Testis (tissue), 2 donors: ENCODE results near the gene CPNE4.

Source experiments
- CTCF ChIP-seq, 3 experiments: fragments of 450-650 bp in 2 of 3; fragments of 200-600 bp in 1 of 3; sonication (generic) in 1 of 3; IDR thresholded peaks; one replicate each; pipeline ENCODE4 v1.5.1; 2016 to 2019; ENCODE audit warnings: antibody characterized with exemption in 3 of 3, mild to moderate bottlenecking in 2 of 3, moderate library complexity in 1 of 3
- POLR2A ChIP-seq: fragments of 450-650 bp; IDR thresholded peaks from one replicate; pipeline ENCODE4 v1.6.1; 2017; ENCODE audit warnings: antibody characterized with exemption, mild to moderate bottlenecking, moderate library complexity

- TF ChIP-seq CTCF (IDR thresholded peaks at IDR 0.05) (no peak), POLR2A (no peak)
Observed at GRCh38 chr3:132003685-132004084, 31.1 kb downstream of the CPNE4 start.
